ENCODE measurements around the gene ELOA.

GRCh38 chr1:23701996-23702395 is 41.3 kb upstream of the ELOA start:
- TF ChIP-seq, protein P1, sequence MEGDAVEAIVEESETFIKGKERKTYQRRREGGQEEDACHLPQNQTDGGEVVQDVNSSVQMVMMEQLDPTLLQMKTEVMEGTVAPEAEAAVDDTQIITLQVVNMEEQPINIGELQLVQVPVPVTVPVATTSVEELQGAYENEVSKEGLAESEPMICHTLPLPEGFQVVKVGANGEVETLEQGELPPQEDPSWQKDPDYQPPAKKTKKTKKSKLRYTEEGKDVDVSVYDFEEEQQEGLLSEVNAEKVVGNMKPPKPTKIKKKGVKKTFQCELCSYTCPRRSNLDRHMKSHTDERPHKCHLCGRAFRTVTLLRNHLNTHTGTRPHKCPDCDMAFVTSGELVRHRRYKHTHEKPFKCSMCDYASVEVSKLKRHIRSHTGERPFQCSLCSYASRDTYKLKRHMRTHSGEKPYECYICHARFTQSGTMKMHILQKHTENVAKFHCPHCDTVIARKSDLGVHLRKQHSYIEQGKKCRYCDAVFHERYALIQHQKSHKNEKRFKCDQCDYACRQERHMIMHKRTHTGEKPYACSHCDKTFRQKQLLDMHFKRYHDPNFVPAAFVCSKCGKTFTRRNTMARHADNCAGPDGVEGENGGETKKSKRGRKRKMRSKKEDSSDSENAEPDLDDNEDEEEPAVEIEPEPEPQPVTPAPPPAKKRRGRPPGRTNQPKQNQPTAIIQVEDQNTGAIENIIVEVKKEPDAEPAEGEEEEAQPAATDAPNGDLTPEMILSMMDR (IDR thresholded peaks at IDR 0.05), result no peak
- TF ChIP-seq EZH2phosphoT487 (IDR thresholded peaks at IDR 0.05) (no peak), EZH2 (IDR thresholded peaks at IDR 0.05) (no peak)
